ENCODE results near the gene SIRT5.

The SIRT5 gene

DNA sequence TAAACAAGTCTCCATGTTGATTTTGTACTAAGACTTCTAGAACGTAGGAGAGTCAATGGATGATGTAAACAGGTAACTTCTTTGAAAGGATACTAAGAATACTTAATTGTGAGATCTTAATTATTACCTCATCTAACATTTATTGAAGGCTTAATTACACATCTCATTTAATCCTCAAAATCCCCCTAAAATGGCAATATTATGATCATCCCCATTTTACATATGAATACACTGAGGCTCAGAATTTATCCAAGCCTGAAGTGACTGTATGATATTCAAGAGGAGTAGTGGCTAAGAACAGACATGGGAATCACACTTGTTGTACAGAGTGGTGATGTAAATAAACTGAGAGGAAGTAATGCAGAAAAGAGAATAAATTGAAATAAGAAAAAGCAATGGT, 63.6 kb downstream of the SIRT5 start:
- Histone ChIP-seq H3K27me3 (ENCODE audit: insufficient read depth, poor library complexity, severe bottlenecking) (no peaks in the 10 kb centered on the region), H3K27ac (replicated peaks) (peak overlapping the region; percentile 72), H3K4me3 (replicated peaks; ENCODE audit: insufficient read depth, low read length) (no peak overlapping the region)
- DNase-seq (ENCODE audit: low read depth in 1 of 2, low spot score in 1 of 2): no peak
- TF ChIP-seq POLR2AphosphoS5 (IDR thresholded peaks at IDR 0.05; ENCODE audit: low read depth) (no peak), SPI1 (IDR thresholded peaks at IDR 0.05; ENCODE audit: borderline replicate concordance, low read depth) (no peak), GABPA (IDR thresholded peaks at IDR 0.05; ENCODE audit: low read depth) (no peak)
- TF ChIP-seq, protein P1, sequence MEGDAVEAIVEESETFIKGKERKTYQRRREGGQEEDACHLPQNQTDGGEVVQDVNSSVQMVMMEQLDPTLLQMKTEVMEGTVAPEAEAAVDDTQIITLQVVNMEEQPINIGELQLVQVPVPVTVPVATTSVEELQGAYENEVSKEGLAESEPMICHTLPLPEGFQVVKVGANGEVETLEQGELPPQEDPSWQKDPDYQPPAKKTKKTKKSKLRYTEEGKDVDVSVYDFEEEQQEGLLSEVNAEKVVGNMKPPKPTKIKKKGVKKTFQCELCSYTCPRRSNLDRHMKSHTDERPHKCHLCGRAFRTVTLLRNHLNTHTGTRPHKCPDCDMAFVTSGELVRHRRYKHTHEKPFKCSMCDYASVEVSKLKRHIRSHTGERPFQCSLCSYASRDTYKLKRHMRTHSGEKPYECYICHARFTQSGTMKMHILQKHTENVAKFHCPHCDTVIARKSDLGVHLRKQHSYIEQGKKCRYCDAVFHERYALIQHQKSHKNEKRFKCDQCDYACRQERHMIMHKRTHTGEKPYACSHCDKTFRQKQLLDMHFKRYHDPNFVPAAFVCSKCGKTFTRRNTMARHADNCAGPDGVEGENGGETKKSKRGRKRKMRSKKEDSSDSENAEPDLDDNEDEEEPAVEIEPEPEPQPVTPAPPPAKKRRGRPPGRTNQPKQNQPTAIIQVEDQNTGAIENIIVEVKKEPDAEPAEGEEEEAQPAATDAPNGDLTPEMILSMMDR (IDR thresholded peaks at IDR 0.05; ENCODE audit: insufficient read depth, low read length): no peak
- TF ChIP-seq, protein P2, sequence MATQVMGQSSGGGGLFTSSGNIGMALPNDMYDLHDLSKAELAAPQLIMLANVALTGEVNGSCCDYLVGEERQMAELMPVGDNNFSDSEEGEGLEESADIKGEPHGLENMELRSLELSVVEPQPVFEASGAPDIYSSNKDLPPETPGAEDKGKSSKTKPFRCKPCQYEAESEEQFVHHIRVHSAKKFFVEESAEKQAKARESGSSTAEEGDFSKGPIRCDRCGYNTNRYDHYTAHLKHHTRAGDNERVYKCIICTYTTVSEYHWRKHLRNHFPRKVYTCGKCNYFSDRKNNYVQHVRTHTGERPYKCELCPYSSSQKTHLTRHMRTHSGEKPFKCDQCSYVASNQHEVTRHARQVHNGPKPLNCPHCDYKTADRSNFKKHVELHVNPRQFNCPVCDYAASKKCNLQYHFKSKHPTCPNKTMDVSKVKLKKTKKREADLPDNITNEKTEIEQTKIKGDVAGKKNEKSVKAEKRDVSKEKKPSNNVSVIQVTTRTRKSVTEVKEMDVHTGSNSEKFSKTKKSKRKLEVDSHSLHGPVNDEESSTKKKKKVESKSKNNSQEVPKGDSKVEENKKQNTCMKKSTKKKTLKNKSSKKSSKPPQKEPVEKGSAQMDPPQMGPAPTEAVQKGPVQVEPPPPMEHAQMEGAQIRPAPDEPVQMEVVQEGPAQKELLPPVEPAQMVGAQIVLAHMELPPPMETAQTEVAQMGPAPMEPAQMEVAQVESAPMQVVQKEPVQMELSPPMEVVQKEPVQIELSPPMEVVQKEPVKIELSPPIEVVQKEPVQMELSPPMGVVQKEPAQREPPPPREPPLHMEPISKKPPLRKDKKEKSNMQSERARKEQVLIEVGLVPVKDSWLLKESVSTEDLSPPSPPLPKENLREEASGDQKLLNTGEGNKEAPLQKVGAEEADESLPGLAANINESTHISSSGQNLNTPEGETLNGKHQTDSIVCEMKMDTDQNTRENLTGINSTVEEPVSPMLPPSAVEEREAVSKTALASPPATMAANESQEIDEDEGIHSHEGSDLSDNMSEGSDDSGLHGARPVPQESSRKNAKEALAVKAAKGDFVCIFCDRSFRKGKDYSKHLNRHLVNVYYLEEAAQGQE (IDR thresholded peaks at IDR 0.05; ENCODE audit: insufficient replicate concordance, low read depth): no peak

DNA sequence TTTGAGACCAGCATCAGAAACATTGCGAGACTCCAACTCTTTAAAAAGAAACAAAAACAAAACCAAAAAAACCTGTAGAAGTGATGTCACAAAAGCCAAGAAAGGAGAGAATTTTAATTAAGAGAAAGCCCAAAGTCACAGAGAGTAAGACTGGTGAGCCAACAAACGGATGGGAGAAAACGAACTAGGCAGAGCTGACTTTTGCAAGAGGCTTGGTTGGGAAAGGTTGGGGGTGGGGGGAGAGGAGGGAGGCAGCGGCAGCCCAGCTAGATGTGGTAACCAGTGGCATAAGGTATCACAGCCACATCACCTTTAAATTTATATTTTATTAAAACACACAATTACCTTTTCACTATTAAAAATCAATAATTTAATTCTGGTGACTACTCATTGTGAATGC, 64.2 kb downstream of the SIRT5 start:
- H3K27me3 ChIP-seq (ENCODE audit: insufficient read depth, poor library complexity, severe bottlenecking): no peaks in the 10 kb centered on the region
- H3K27ac ChIP-seq (replicated peaks): peak overlapping the region; percentile 72
- no peak overlapping the region for H3K4me3 ChIP-seq (replicated peaks; ENCODE audit: insufficient read depth, low read length)
- TF ChIP-seq, protein P1 (IDR thresholded peaks at IDR 0.05; ENCODE audit: insufficient read depth, low read length): no peak
- no peak for TF ChIP-seq SPI1 (IDR thresholded peaks at IDR 0.05; ENCODE audit: borderline replicate concordance, low read depth)
- 0 out of 2 replicates have a peak, but pooled peaks have one; percentile 40 for TF ChIP-seq POLR2AphosphoS5 (IDR thresholded peaks at IDR 0.05; ENCODE audit: low read depth)
- TF ChIP-seq GABPA (IDR thresholded peaks at IDR 0.05; ENCODE audit: low read depth): no peak
- TF ChIP-seq, protein P2 (IDR thresholded peaks at IDR 0.05; ENCODE audit: insufficient replicate concordance, low read depth): no peak
- DNase-seq (ENCODE audit: low read depth in 1 of 2, low spot score in 1 of 2): peak; percentile 67 to 91

DNA sequence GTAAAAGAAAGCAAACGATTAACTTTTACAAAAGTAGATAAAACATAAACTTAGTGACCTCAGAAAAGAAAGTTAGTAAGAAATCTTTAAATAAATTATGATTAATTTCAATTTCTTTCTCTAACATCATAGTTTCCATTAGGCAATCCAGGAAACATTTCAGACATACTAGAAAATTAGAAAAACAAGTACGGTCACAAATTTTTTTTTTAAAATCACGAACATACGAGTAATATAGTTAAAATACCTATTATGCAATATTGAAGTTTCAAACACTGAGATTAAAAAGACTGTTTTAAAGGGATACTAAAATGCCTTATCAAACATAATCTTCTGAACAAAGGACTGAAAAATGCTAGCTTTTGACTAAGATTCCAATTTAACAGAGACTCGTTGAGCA, 66.9 kb downstream of the SIRT5 start:
- no peak for DNase-seq (ENCODE audit: low read depth in 1 of 2, low spot score in 1 of 2)
- H3K27ac ChIP-seq (replicated peaks): no peak overlapping the region
- TF ChIP-seq POLR2AphosphoS5 (IDR thresholded peaks at IDR 0.05; ENCODE audit: low read depth): no peak
- TF ChIP-seq, protein P2 (IDR thresholded peaks at IDR 0.05; ENCODE audit: insufficient replicate concordance, low read depth): no peak
- TF ChIP-seq, protein P1 (IDR thresholded peaks at IDR 0.05; ENCODE audit: insufficient read depth, low read length): no peak
- TF ChIP-seq GABPA (IDR thresholded peaks at IDR 0.05; ENCODE audit: low read depth): no peak
- no peak for TF ChIP-seq SPI1 (IDR thresholded peaks at IDR 0.05; ENCODE audit: borderline replicate concordance, low read depth)
- H3K4me3 ChIP-seq (replicated peaks; ENCODE audit: insufficient read depth, low read length): no peak overlapping the region
- H3K27me3 ChIP-seq (ENCODE audit: insufficient read depth, poor library complexity, severe bottlenecking): no peaks in the 10 kb centered on the region

Data from HL-60 (cell line).